ENCODE data around the gene LHX4. TPM values are rescaled to one million over a fixed set of nuclear protein-coding genes. Genes with fewer than 3 reads are reported as not detected.

Gene LHX4
- total and polyA plus RNA-seq, 10 of the 15 experiments (the other 5 are each of a cell fraction or from before 2014, with no cell fraction given) = 0.05 to 0.80 (median 0.32) TPM; not detected in 6

DNA sequence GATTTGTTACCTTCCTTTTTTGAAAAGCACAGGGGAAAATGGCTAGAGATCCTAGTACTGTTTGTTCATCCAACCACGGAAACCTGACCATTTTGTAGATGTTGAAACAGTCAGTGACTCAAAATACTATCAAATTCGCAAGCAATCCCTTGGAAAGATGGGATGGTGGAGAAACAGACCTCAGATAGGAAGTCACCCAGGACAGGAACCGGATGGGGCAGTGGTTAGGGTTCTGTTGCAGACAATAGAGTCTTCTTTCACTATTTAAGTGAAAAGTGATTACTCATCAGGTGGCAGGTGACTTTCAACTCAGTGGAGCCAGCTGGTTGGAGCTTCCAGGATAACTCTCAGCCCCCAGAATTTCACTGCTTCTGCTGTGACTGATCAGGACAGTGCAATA lies 17.0 kb downstream of the LHX4 start (continued):
- TF ChIP-seq, protein P1, sequence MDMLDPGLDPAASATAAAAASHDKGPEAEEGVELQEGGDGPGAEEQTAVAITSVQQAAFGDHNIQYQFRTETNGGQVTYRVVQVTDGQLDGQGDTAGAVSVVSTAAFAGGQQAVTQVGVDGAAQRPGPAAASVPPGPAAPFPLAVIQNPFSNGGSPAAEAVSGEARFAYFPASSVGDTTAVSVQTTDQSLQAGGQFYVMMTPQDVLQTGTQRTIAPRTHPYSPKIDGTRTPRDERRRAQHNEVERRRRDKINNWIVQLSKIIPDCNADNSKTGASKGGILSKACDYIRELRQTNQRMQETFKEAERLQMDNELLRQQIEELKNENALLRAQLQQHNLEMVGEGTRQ (IDR thresholded peaks at IDR 0.05; ENCODE audit: borderline replicate concordance, low read depth, low read length) = no peak
- TF ChIP-seq FOXK2 (IDR thresholded peaks at IDR 0.05) = no peak
- no peak for TF ChIP-seq IRF4 (IDR thresholded peaks at IDR 0.05; ENCODE audit: low read depth, low read length)
- TF ChIP-seq RFX5 (IDR thresholded peaks at IDR 0.05; ENCODE audit: low read depth, low read length) = no peak
- TF ChIP-seq, protein P2, sequence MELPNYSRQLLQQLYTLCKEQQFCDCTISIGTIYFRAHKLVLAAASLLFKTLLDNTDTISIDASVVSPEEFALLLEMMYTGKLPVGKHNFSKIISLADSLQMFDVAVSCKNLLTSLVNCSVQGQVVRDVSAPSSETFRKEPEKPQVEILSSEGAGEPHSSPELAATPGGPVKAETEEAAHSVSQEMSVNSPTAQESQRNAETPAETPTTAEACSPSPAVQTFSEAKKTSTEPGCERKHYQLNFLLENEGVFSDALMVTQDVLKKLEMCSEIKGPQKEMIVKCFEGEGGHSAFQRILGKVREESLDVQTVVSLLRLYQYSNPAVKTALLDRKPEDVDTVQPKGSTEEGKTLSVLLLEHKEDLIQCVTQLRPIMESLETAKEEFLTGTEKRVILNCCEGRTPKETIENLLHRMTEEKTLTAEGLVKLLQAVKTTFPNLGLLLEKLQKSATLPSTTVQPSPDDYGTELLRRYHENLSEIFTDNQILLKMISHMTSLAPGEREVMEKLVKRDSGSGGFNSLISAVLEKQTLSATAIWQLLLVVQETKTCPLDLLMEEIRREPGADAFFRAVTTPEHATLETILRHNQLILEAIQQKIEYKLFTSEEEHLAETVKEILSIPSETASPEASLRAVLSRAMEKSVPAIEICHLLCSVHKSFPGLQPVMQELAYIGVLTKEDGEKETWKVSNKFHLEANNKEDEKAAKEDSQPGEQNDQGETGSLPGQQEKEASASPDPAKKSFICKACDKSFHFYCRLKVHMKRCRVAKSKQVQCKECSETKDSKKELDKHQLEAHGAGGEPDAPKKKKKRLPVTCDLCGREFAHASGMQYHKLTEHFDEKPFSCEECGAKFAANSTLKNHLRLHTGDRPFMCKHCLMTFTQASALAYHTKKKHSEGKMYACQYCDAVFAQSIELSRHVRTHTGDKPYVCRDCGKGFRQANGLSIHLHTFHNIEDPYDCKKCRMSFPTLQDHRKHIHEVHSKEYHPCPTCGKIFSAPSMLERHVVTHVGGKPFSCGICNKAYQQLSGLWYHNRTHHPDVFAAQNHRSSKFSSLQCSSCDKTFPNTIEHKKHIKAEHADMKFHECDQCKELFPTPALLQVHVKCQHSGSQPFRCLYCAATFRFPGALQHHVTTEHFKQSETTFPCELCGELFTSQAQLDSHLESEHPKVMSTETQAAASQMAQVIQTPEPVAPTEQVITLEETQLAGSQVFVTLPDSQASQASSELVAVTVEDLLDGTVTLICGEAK (IDR thresholded peaks at IDR 0.05; ENCODE audit: borderline replicate concordance) = no peak
- no peak for TF ChIP-seq SREBF1 (IDR thresholded peaks at IDR 0.05; ENCODE audit: low read length)
- TF ChIP-seq BACH1 (IDR thresholded peaks at IDR 0.05; ENCODE audit: borderline replicate concordance) = no peak
- TF ChIP-seq IKZF1 (conservative IDR thresholded peaks at IDR 0.05) = no peak

DNA sequence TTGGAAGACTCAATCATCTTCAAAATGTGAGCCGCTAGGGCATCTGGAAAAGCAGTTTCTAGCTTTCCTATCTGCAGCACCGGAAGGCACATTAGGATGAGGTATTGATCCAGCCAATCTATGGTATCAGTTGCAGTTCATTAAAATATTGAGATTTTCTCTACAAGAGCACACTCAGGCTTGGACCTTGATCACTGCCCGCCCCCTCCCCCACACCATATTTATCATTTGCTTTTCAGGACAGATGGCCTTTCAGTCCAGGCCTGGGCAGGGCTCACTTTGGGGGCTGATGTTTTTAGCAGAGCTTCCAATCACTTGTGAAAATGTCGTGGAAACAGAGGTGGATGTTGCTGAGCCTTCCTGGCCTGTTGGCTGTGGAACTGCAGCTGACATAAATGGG lies 17.5 kb downstream of the LHX4 start:
- WGBS (ENCODE audit: insufficient coverage, insufficient replicate concordance, low lambda C conversion rate, missing lambda C conversion rate) = 81% methylated on average over 4 of the region's 4 CpGs
- H3K4me3 ChIP-seq = no peak overlapping the region
- H2AFZ ChIP-seq (ENCODE audit: control insufficient read depth, low read depth, low read length) = no peak overlapping the region
- ChIA-PET SMC1A (ENCODE audit: uncharacterized antibody, unreplicated experiment) (no interaction called here), RAD21 (ENCODE audit: unreplicated experiment) (no interaction called here), POLR2A (no interaction called here), CTCF (interaction anchor here (0.6 to 1.4 kb wide), 4 partner anchors 64 to 168 kb away, joined by 3 to 4 read pairs (median 4); no protein-coding TSS in a partner anchor)
- FAIRE-seq (no peak), DNase-seq (ENCODE audit: low read depth, low spot score) (no peak), ATAC-seq (no peak)
- no peaks in the 10 kb centered on the region for H3K27me3 ChIP-seq (replicated peaks in 1 of 2; ENCODE audit: control insufficient read depth in 2 of 2, insufficient read depth in 2 of 2, low read length in 1 of 2)
- TF ChIP-seq MEF2A (IDR thresholded peaks at IDR 0.05; ENCODE audit: insufficient read depth, low read depth, low read length) (no peak), WRNIP1 (IDR thresholded peaks at IDR 0.05; ENCODE audit: borderline replicate concordance, low read depth, low read length) (no peak), SRF (IDR thresholded peaks at IDR 0.05; ENCODE audit: low read depth in 2 of 2, low read length in 2 of 2) (no peak), EP300 (IDR thresholded peaks at IDR 0.05; ENCODE audit: borderline replicate concordance in 1 of 2, control insufficient read depth in 1 of 2, low read depth in 2 of 2, low read length in 2 of 2) (no peak), ZNF207 (IDR thresholded peaks at IDR 0.05; ENCODE audit: borderline replicate concordance) (no peak), ZNF622 (IDR thresholded peaks at IDR 0.05) (no peak), BCL11A (IDR thresholded peaks at IDR 0.05; ENCODE audit: low read depth, low read length) (no peak), MTA2 (IDR thresholded peaks at IDR 0.05; ENCODE audit: low read depth) (no peak), NFXL1 (IDR thresholded peaks at IDR 0.05; ENCODE audit: borderline replicate concordance) (no peak)
- TF ChIP-seq, protein P3, sequence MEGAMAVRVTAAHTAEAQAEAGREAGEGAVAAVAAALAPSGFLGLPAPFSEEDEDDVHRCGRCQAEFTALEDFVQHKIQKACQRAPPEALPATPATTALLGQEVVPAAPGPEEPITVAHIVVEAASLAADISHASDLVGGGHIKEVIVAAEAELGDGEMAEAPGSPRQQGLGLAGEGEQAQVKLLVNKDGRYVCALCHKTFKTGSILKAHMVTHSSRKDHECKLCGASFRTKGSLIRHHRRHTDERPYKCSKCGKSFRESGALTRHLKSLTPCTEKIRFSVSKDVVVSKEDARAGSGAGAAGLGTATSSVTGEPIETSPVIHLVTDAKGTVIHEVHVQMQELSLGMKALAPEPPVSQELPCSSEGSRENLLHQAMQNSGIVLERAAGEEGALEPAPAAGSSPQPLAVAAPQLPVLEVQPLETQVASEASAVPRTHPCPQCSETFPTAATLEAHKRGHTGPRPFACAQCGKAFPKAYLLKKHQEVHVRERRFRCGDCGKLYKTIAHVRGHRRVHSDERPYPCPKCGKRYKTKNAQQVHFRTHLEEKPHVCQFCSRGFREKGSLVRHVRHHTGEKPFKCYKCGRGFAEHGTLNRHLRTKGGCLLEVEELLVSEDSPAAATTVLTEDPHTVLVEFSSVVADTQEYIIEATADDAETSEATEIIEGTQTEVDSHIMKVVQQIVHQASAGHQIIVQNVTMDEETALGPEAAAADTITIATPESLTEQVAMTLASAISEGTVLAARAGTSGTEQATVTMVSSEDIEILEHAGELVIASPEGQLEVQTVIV (IDR thresholded peaks at IDR 0.05; ENCODE audit: borderline replicate concordance, partially characterized antibody) = no peak
- no peaks in the 10 kb centered on the region; the same call in 1 of the 2 replicates for H3K4me1 ChIP-seq (ENCODE audit: control insufficient read depth, insufficient read depth, low read length)
- H3K79me2 ChIP-seq (ENCODE audit: control insufficient read depth, insufficient read depth, low read length) = no peaks in the 10 kb centered on the region
- intact Hi-C loops (cut with micrococcal nuclease; ENCODE audit: unreplicated experiment) = no loop called here
- no peak overlapping the region for H3K27ac ChIP-seq (ENCODE audit: control insufficient read depth, insufficient read depth)
- in situ Hi-C loops (cut with MboI) = loop anchor here (5.0 kb wide), 1 partner anchor 50 kb away; no protein-coding TSS in a partner anchor
- H4K20me1 ChIP-seq (ENCODE audit: control insufficient read depth, insufficient read depth) = no peaks in the 10 kb centered on the region
- H3K9ac ChIP-seq (ENCODE audit: control insufficient read depth, insufficient read depth, low read length) = no peak overlapping the region
- no TSS peak for BruUV-seq (replicated peaks)
- no peaks in the 10 kb centered on the region for H3K9me3 ChIP-seq (replicated peaks; ENCODE audit: control insufficient read depth, insufficient read depth, low read length)
- no peak overlapping the region for H3K4me2 ChIP-seq (ENCODE audit: control insufficient read depth, insufficient read depth)
- H3K36me3 ChIP-seq (ENCODE audit: control insufficient read depth in 2 of 2, insufficient read depth in 2 of 2, low read length in 1 of 2) = no peaks in the 10 kb centered on the region
